ENCODE results near the gene TRPM1.

DNA sequence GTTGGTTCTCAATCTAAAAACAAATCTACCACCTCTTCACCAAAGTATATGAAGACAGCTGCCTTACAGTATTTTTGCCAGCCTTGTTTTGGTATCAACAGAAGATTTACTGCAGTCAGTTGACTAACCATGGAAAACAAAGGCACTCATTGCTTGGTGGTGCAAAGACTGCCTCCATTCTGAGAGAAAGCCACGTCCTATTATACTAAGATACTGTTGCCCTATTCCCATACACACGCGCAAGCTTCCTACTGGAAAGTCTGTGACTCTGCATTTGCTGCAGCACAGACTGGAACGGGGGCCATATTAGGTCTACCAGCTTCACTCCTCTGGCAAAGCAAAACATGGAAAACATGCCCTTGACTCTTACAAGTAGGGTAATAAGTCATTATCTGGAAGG, 128.1 kb downstream of the TRPM1 start:
- TF ChIP-seq, protein P1, sequence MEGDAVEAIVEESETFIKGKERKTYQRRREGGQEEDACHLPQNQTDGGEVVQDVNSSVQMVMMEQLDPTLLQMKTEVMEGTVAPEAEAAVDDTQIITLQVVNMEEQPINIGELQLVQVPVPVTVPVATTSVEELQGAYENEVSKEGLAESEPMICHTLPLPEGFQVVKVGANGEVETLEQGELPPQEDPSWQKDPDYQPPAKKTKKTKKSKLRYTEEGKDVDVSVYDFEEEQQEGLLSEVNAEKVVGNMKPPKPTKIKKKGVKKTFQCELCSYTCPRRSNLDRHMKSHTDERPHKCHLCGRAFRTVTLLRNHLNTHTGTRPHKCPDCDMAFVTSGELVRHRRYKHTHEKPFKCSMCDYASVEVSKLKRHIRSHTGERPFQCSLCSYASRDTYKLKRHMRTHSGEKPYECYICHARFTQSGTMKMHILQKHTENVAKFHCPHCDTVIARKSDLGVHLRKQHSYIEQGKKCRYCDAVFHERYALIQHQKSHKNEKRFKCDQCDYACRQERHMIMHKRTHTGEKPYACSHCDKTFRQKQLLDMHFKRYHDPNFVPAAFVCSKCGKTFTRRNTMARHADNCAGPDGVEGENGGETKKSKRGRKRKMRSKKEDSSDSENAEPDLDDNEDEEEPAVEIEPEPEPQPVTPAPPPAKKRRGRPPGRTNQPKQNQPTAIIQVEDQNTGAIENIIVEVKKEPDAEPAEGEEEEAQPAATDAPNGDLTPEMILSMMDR (IDR thresholded peaks at IDR 0.05): no peak
- TF ChIP-seq POLR2A (IDR thresholded peaks at IDR 0.05) (no peak), POLR2AphosphoS5 (IDR thresholded peaks at IDR 0.05) (no peak)
